ENCODE results near the gene THOC3. TPM values are rescaled to one million over a fixed set of nuclear protein-coding genes. Genes with fewer than 3 reads are reported as not detected.
"Not testable (repeated sequence)": the region's sequence is repeated elsewhere in the genome, so short reads cannot be mapped to it uniquely, and the experiment has no call there.

THOC3 gene
- total and polyA plus RNA-seq, 4 donors = 30.9 to 52.9 (median 39.6) TPM

- not testable (repeated sequence) for H3K36me3 ChIP-seq (ENCODE audit: control insufficient read depth in 4 of 4, insufficient read depth in 4 of 4, low read length in 4 of 4); H3K4me3 ChIP-seq; ATAC-seq (ENCODE audit: insufficient read depth, low FRiP score); DNase-seq; H3K9me3 ChIP-seq (ENCODE audit: control insufficient read depth in 4 of 4, insufficient read depth in 3 of 4, low read length in 3 of 4); H3K4me1 ChIP-seq (ENCODE audit: control insufficient read depth in 5 of 5, insufficient read depth in 5 of 5, low read length in 5 of 5); H3K27ac ChIP-seq (ENCODE audit: low read depth in 1 of 2, low read length in 1 of 2); H3K9ac ChIP-seq (ENCODE audit: insufficient read depth in 1 of 2, low read length in 2 of 2); H3K27me3 ChIP-seq (ENCODE audit: control insufficient read depth in 3 of 3, insufficient read depth in 3 of 3, low read length in 2 of 3)
- WGBS, 2 donors = 97 to 99% methylated on average over 2 of the region's 2 CpGs
These were observed 9.6 kb downstream of the THOC3 start for GRCh38 chr5:175958515-175958914.

GRCh38 chr5:175954107-175954506 is 14.0 kb downstream of the THOC3 start:
- H3K9me3 ChIP-seq (ENCODE audit: control insufficient read depth in 4 of 4, insufficient read depth in 3 of 4, low read length in 3 of 4); H3K27me3 ChIP-seq (ENCODE audit: control insufficient read depth in 3 of 3, insufficient read depth in 3 of 3, low read length in 2 of 3); ATAC-seq (ENCODE audit: insufficient read depth, low FRiP score); H3K4me3 ChIP-seq; H3K4me1 ChIP-seq (ENCODE audit: control insufficient read depth in 5 of 5, insufficient read depth in 5 of 5, low read length in 5 of 5); H3K36me3 ChIP-seq (ENCODE audit: control insufficient read depth in 4 of 4, insufficient read depth in 4 of 4, low read length in 4 of 4); DNase-seq; H3K9ac ChIP-seq (ENCODE audit: insufficient read depth in 1 of 2, low read length in 2 of 2); H3K27ac ChIP-seq (ENCODE audit: low read depth in 1 of 2, low read length in 1 of 2): not testable (repeated sequence)
- WGBS, 2 donors = 79% methylated on average over 4 of the region's 6 CpGs

- ATAC-seq (ENCODE audit: insufficient read depth, low FRiP score) = not testable (repeated sequence)
- WGBS, 2 donors = 96 to 98% methylated on average over 4 to 6 of the region's 8 CpGs
These were observed 15.3 kb downstream of the THOC3 start for GRCh38 chr5:175952810-175953209.

GRCh38 chr5:175951339-175951969 is 16.7 kb downstream of the THOC3 start:
- WGBS, 2 donors = 37 to 100% methylated on average over 3 to 8 of the region's 12 CpGs
- H3K4me1 ChIP-seq (ENCODE audit: control insufficient read depth in 5 of 5, insufficient read depth in 5 of 5, low read length in 5 of 5); DNase-seq; H3K27me3 ChIP-seq (ENCODE audit: control insufficient read depth in 3 of 3, insufficient read depth in 3 of 3, low read length in 2 of 3); H3K27ac ChIP-seq (ENCODE audit: low read depth in 1 of 2, low read length in 1 of 2); H3K9ac ChIP-seq (ENCODE audit: insufficient read depth in 1 of 2, low read length in 2 of 2); H3K36me3 ChIP-seq (ENCODE audit: control insufficient read depth in 4 of 4, insufficient read depth in 4 of 4, low read length in 4 of 4); H3K9me3 ChIP-seq (ENCODE audit: control insufficient read depth in 4 of 4, insufficient read depth in 3 of 4, low read length in 3 of 4); H3K4me3 ChIP-seq: not testable (repeated sequence)
- ATAC-seq (ENCODE audit: insufficient read depth, low FRiP score) = peak; percentile 74

More at GRCh38 chr5:175952810-175953209, 15.3 kb downstream of the THOC3 start:
- not testable (repeated sequence) for H3K9me3 ChIP-seq (ENCODE audit: control insufficient read depth in 4 of 4, insufficient read depth in 3 of 4, low read length in 3 of 4); DNase-seq; H3K4me1 ChIP-seq (ENCODE audit: control insufficient read depth in 5 of 5, insufficient read depth in 5 of 5, low read length in 5 of 5); H3K4me3 ChIP-seq; H3K36me3 ChIP-seq (ENCODE audit: control insufficient read depth in 4 of 4, insufficient read depth in 4 of 4, low read length in 4 of 4); H3K9ac ChIP-seq (ENCODE audit: insufficient read depth in 1 of 2, low read length in 2 of 2); H3K27me3 ChIP-seq (ENCODE audit: control insufficient read depth in 3 of 3, insufficient read depth in 3 of 3, low read length in 2 of 3); H3K27ac ChIP-seq (ENCODE audit: low read depth in 1 of 2, low read length in 1 of 2)

GRCh38 chr5:175948329-175949108 is 19.6 kb downstream of the THOC3 start:
- H3K4me1 ChIP-seq (ENCODE audit: control insufficient read depth in 5 of 5, insufficient read depth in 5 of 5, low read length in 5 of 5); ATAC-seq (ENCODE audit: insufficient read depth, low FRiP score); H3K27me3 ChIP-seq (ENCODE audit: control insufficient read depth in 3 of 3, insufficient read depth in 3 of 3, low read length in 2 of 3); H3K4me3 ChIP-seq; H3K36me3 ChIP-seq (ENCODE audit: control insufficient read depth in 4 of 4, insufficient read depth in 4 of 4, low read length in 4 of 4); H3K9ac ChIP-seq (ENCODE audit: insufficient read depth in 1 of 2, low read length in 2 of 2); DNase-seq; H3K9me3 ChIP-seq (ENCODE audit: control insufficient read depth in 4 of 4, insufficient read depth in 3 of 4, low read length in 3 of 4); H3K27ac ChIP-seq (ENCODE audit: low read depth in 1 of 2, low read length in 1 of 2): not testable (repeated sequence)
- 78 to 91% methylated on average over 4 to 5 of the region's 10 CpGs for WGBS, 2 donors

- not testable (repeated sequence) for ATAC-seq (ENCODE audit: insufficient read depth, low FRiP score)
These were observed 24.9 kb downstream of the THOC3 start for GRCh38 chr5:175943253-175943652.

GRCh38 chr5:175940632-175941031 is 27.5 kb downstream of the THOC3 start:
- not testable (repeated sequence) for H3K4me3 ChIP-seq; H3K9ac ChIP-seq (ENCODE audit: insufficient read depth in 1 of 2, low read length in 2 of 2); H3K9me3 ChIP-seq (ENCODE audit: control insufficient read depth in 4 of 4, insufficient read depth in 3 of 4, low read length in 3 of 4); H3K36me3 ChIP-seq (ENCODE audit: control insufficient read depth in 4 of 4, insufficient read depth in 4 of 4, low read length in 4 of 4); H3K4me1 ChIP-seq (ENCODE audit: control insufficient read depth in 5 of 5, insufficient read depth in 5 of 5, low read length in 5 of 5); DNase-seq; H3K27me3 ChIP-seq (ENCODE audit: control insufficient read depth in 3 of 3, insufficient read depth in 3 of 3, low read length in 2 of 3); ATAC-seq (ENCODE audit: insufficient read depth, low FRiP score); H3K27ac ChIP-seq (ENCODE audit: low read depth in 1 of 2, low read length in 1 of 2)
- 77 to 100% methylated on average over 2 of the region's 2 CpGs for WGBS, 2 donors

More at GRCh38 chr5:175943253-175943652, 24.9 kb downstream of the THOC3 start:
- H3K27ac ChIP-seq (ENCODE audit: low read depth in 1 of 2, low read length in 1 of 2); DNase-seq; H3K36me3 ChIP-seq (ENCODE audit: control insufficient read depth in 4 of 4, insufficient read depth in 4 of 4, low read length in 4 of 4); H3K9ac ChIP-seq (ENCODE audit: insufficient read depth in 1 of 2, low read length in 2 of 2); H3K4me3 ChIP-seq; H3K27me3 ChIP-seq (ENCODE audit: control insufficient read depth in 3 of 3, insufficient read depth in 3 of 3, low read length in 2 of 3); H3K4me1 ChIP-seq (ENCODE audit: control insufficient read depth in 5 of 5, insufficient read depth in 5 of 5, low read length in 5 of 5); H3K9me3 ChIP-seq (ENCODE audit: control insufficient read depth in 4 of 4, insufficient read depth in 3 of 4, low read length in 3 of 4): not testable (repeated sequence)
- 93 to 96% methylated on average over 4 of the region's 7 CpGs for WGBS, 2 donors

GRCh38 chr5:175938489-175938888 is 29.6 kb downstream of the THOC3 start:
- H3K4me1 ChIP-seq (ENCODE audit: control insufficient read depth in 5 of 5, insufficient read depth in 5 of 5, low read length in 5 of 5); ATAC-seq (ENCODE audit: insufficient read depth, low FRiP score); DNase-seq; H3K27me3 ChIP-seq (ENCODE audit: control insufficient read depth in 3 of 3, insufficient read depth in 3 of 3, low read length in 2 of 3); H3K36me3 ChIP-seq (ENCODE audit: control insufficient read depth in 4 of 4, insufficient read depth in 4 of 4, low read length in 4 of 4); H3K9ac ChIP-seq (ENCODE audit: insufficient read depth in 1 of 2, low read length in 2 of 2); H3K9me3 ChIP-seq (ENCODE audit: control insufficient read depth in 4 of 4, insufficient read depth in 3 of 4, low read length in 3 of 4); H3K27ac ChIP-seq (ENCODE audit: low read depth in 1 of 2, low read length in 1 of 2); H3K4me3 ChIP-seq: not testable (repeated sequence)
- 87 to 100% methylated on average over 1 of the region's 1 CpG for WGBS, 2 donors

Measured in lung (tissue), 10 donors.